ENCODE data around the gene PNLIPRP2.

DNA sequence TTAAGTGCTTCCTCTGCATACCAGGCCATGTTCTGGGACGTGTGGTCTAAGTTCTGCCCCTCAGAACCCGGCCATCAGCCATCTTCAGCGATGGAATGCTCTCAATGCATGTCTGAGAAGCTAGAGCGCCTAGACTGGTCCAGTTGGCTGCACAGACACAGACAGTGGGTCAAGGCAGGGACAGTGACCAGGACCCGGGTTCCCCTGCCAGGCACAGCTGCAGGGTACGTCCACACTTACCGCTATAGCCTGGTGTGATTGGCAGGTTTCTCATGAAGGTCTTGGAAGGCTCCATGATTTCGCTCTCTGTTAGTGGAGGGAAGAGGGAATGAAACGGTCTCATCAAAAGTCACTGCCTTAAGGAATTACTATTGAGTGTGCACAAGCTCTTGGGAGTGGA lies 47.3 kb downstream of the PNLIPRP2 start:
- no peak for TF ChIP-seq CTCF (IDR thresholded peaks at IDR 0.05; ENCODE audit: borderline replicate concordance, extremely low read depth, low read length, poor library complexity, severe bottlenecking)
- TF ChIP-seq EZH2 (IDR thresholded peaks at IDR 0.05; ENCODE audit: borderline replicate concordance, low read depth, low read length, severe bottlenecking), result no peak
